BE2C (cell line): ENCODE measurements around the gene PRRC2B.

Source experiments
- DNase-seq: peaks from one replicate; pipeline ENCODE4 v3.0.0-alpha.2; 2020
- H3K27me3 ChIP-seq: fragments of 250-450 bp; sonication (Bioruptor Pico); 2 replicates; pipeline ENCODE4 v1.5.1; 2020; ENCODE audit warnings: mild to moderate bottlenecking
- H3K36me3 ChIP-seq: fragments of 250-450 bp; sonication (Bioruptor Pico); 2 replicates; pipeline ENCODE4 v1.5.1; 2020; ENCODE audit warnings: mild to moderate bottlenecking
- H3K4me1 ChIP-seq: fragments of 250-450 bp; sonication (Bioruptor Pico); 2 replicates; pipeline ENCODE4 v1.5.1; 2020
- H3K4me3 ChIP-seq: 2 replicates; pipeline ENCODE4 v1.5.1; 2011; ENCODE audit warnings: low read depth, low read length
- H3K9me3 ChIP-seq: fragments of 250-450 bp; sonication (Bioruptor Pico); 2 replicates; pipeline ENCODE4 v1.5.1; 2020
- CTCF ChIP-seq: IDR thresholded peaks from 2 replicates; pipeline ENCODE4 v1.5.1; 2012; ENCODE audit warnings: mild to moderate bottlenecking, low read depth, low read length

Gene PRRC2B

GRCh38 chr9:131420980-131421624, 27.2 kb downstream of the PRRC2B start:
- DNase-seq, result no peak
- H3K36me3 ChIP-seq, result peaks cover 11% of the 10 kb centered on the region; the same call in 1 of the 2 replicates

DNA sequence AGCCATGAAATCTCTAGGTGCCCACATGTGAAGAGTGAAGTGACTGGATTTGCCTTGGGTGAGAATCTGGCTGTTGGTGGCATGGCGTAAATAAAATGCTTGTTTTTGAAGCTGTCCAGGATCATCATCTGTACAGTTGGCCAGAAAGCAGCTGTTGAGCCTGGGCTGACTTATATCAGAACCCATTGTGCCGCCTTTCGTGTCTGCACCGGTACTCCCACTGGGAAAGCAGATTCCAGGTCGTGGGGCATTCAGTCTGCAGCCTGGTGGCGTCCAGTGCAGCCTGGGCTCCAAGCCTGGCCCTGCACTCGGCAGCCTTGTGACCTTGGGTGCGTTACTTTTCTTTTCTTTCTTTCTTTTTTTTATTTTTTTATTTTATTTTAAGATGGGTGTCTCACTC, 27.8 kb downstream of the PRRC2B start:
- H3K36me3 ChIP-seq, result peaks cover 11% of the 10 kb centered on the region; the same call in 1 of the 2 replicates
- H3K27me3 ChIP-seq, result no peaks in the 10 kb centered on the region
- TF ChIP-seq CTCF, result no peak
- H3K4me3 ChIP-seq, result no peak overlapping the region
- H3K4me1 ChIP-seq, result peaks cover 51% of the 10 kb centered on the region
- DNase-seq, result no peak
- H3K9me3 ChIP-seq, result no peaks in the 10 kb centered on the region

More at GRCh38 chr9:131420980-131421624, 27.2 kb downstream of the PRRC2B start:
- peaks cover 57% of the 10 kb centered on the region for H3K4me1 ChIP-seq
- TF ChIP-seq CTCF, result peak; percentile 24
- no peaks in the 10 kb centered on the region for H3K9me3 ChIP-seq
- H3K4me3 ChIP-seq, result no peak overlapping the region
- H3K27me3 ChIP-seq, result no peaks in the 10 kb centered on the region

DNA sequence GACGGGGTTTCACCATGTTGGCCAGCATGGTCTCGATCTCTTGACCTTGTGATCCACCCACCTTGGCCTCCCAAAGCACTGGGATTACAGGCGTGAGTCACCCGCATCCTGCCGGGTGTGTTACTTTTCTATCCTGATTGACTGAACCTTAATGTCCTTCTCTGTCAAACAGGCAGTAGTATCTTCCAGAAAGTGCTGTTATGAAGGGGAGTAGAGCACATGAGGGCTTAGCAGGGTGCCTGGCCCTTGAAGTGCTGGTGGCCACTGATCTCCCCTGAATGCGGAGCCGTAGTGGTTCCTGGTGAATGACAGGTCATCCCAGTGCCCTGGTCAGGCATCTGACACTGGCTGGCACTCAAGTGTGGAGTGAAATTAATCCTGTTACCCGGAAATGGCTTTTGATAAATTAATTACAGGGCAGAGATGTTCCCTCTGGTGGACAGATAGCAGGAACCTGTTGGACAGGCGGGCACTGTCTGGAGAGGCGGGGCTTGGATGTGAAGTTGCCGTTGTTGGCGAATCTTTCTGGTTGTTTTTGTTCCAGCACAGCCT, 28.4 kb downstream of the PRRC2B start:
- peak; percentile 58 for DNase-seq
- H3K4me1 ChIP-seq, result peaks cover 45% of the 10 kb centered on the region

DNA sequence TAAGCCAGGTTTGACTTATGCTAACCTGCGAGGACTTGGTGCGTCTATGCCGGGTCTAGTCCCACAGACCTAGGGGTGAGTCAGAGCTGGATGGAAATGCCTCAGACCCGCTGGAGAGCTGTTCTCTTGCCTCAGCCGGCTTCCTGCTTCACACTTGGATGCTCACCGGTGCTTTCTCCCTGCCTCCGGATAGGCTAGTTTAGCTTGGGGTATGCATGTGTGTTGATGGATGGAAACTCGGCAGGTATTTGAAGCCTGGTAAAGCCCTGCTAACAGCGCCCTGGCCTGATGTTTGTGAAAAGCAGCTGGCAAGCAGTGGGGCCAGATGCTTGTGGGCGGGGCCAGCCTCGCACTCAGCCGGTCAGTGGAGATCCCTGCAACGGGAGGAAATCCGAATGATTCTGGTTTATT, 29.3 kb downstream of the PRRC2B start:
- H3K36me3 ChIP-seq, result peaks cover 8% of the 10 kb centered on the region; the same call in 1 of the 2 replicates
- no peaks in the 10 kb centered on the region for H3K9me3 ChIP-seq
- H3K4me1 ChIP-seq, result peaks cover 36% of the 10 kb centered on the region
- no peak for TF ChIP-seq CTCF
- DNase-seq, result peak; percentile 72
- no peaks in the 10 kb centered on the region for H3K27me3 ChIP-seq
- H3K4me3 ChIP-seq, result peak overlapping the region; percentile 25

More for the DNA sequence above, 28.4 kb downstream of the PRRC2B start:
- Histone ChIP-seq H3K4me3 (peak overlapping the region; percentile 25), H3K36me3 (peaks cover 11% of the 10 kb centered on the region; the same call in 1 of the 2 replicates), H3K9me3 (no peaks in the 10 kb centered on the region), H3K27me3 (no peaks in the 10 kb centered on the region)
- peak; percentile 38; the same call in 1 of the 2 replicates for TF ChIP-seq CTCF

DNA sequence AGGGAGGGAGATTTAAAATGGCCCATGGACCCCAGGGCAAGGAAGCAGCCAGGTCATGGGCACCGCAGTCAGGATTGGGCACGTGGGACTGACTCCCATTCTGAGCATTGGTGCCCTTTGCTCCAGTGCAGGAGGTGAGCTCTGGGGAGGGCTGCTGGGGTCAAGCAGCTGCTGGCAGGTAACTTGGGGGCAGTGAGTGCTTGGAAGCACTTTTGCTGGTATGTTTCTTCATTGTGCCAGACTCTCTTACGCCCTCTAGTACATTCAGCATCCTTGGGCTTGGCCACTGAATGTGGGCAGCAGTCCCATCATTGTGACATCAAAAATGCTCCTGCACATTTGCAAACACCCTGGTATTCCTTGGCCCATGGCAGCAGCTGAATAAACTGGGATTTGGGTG, 32.7 kb downstream of the PRRC2B start:
- Histone ChIP-seq H3K4me1 (peaks cover 20% of the 10 kb centered on the region), H3K27me3 (no peaks in the 10 kb centered on the region), H3K9me3 (no peaks in the 10 kb centered on the region), H3K4me3 (no peak overlapping the region), H3K36me3 (peaks cover 25% of the 10 kb centered on the region)
- no peak for TF ChIP-seq CTCF
- no peak for DNase-seq
